Gastrocnemius medialis (tissue), 4 donors: ENCODE results near the gene MAPK11. TPM values are rescaled to one million over a fixed set of nuclear protein-coding genes. Genes with fewer than 3 reads are reported as not detected.
A peak's percentile ranks its signal among the peaks of the same experiment; 100 is the strongest.

Experiments used
- ATAC-seq, 2 donors: fragments of 150-250 bp; one replicate each; pipeline ENCODE4 v1.9.1; 2016
- DNase-seq, 2 donors: peaks; one replicate each; pipeline ENCODE4 v3.0.0-alpha.2; 2019
- H3K27ac ChIP-seq, 4 donors: fragments of 200-600 bp; sonication (generic); 1 replicate in 1 of 4; 2 replicates in 3 of 4; pipeline ENCODE4 v1.5.1; 2016 to 2018; ENCODE audit warnings: mild to moderate bottlenecking in 2 of 4, moderate library complexity in 1 of 4
- H3K27me3 ChIP-seq, 3 donors: fragments of 200-600 bp; sonication (generic) in 2 of 3; 1 replicate in 1 of 3; 2 replicates in 2 of 3; pipeline versions ENCODE4 v1.5.1 to v1.6.0; 2016 to 2019; ENCODE audit warnings: mild to moderate bottlenecking in 1 of 3, moderate library complexity in 1 of 3
- H3K36me3 ChIP-seq, 2 donors: fragments of 200-600 bp; sonication (generic) in 1 of 2; one replicate each; pipeline ENCODE4 v1.5.1; 2017 to 2018
- H3K4me1 ChIP-seq, 2 donors: fragments of 200-600 bp; sonication (generic) in 1 of 2; one replicate each; pipeline ENCODE4 v1.5.1; 2016 to 2017; ENCODE audit warnings: mild to moderate bottlenecking in 2 of 2
- H3K4me3 ChIP-seq, 4 donors: fragments of 200-600 bp; sonication (generic) in 3 of 4; 1 replicate in 1 of 4; 2 replicates in 3 of 4; pipeline ENCODE4 v1.5.1; 2016 to 2019; ENCODE audit warnings: mild to moderate bottlenecking in 2 of 4
- H3K9me3 ChIP-seq, 3 donors: fragments of 200-600 bp; sonication (generic) in 2 of 3; 1 replicate in 1 of 3; 2 replicates in 2 of 3; pipeline ENCODE4 v1.5.1; 2016 to 2019
- POLR2A ChIP-seq, 2 donors: fragments of 450-650 bp; IDR thresholded peaks; one replicate each; pipeline ENCODE4 v1.6.1; 2017; ENCODE audit warnings: antibody characterized with exemption in 2 of 2, mild to moderate bottlenecking in 2 of 2, moderate library complexity in 2 of 2
- in situ Hi-C, 4 donors: fragments of 200-750 bp; cut with MboI; loops; one replicate each; pipeline versions ENCODE4 v1.15.0 to v1.8.0; 2017; ENCODE audit warnings: low sequenced_read_pairs in 4 of 4
- intact Hi-C: fragments of 100-400 bp; cut with DNase I; formaldehyde crosslinking; loops from one replicate; pipeline ENCODE4 v1.15.1; 2023; ENCODE audit warnings: low total_unique reads
- total RNA-seq, 4 donors: library from RNA; depleted of rRNA; stranded (reverse); fragments of >200 nt; gene quantifications; one replicate each; pipeline versions ENCODE4 v1.1.0 to v1.2.3, GENCODE V29; 2016
- TF ChIP-seq, protein P1 (sequence below), 5 experiments: fragments of 450-650 bp in 3 of 5; fragments of 200-600 bp in 2 of 5; sonication (generic) in 2 of 5; IDR thresholded peaks in 4 of 5; conservative IDR thresholded peaks in 1 of 5; 1 replicate in 4 of 5; 2 replicates in 1 of 5; pipeline ENCODE4 v1.5.1; 2016 to 2019; ENCODE audit warnings: antibody characterized with exemption in 5 of 5, mild to moderate bottlenecking in 3 of 5, moderate library complexity in 3 of 5

Gene MAPK11
- total RNA-seq, 4 donors from 2014 or later, result 1.8 to 4.2 (median 3.4) TPM

DNA sequence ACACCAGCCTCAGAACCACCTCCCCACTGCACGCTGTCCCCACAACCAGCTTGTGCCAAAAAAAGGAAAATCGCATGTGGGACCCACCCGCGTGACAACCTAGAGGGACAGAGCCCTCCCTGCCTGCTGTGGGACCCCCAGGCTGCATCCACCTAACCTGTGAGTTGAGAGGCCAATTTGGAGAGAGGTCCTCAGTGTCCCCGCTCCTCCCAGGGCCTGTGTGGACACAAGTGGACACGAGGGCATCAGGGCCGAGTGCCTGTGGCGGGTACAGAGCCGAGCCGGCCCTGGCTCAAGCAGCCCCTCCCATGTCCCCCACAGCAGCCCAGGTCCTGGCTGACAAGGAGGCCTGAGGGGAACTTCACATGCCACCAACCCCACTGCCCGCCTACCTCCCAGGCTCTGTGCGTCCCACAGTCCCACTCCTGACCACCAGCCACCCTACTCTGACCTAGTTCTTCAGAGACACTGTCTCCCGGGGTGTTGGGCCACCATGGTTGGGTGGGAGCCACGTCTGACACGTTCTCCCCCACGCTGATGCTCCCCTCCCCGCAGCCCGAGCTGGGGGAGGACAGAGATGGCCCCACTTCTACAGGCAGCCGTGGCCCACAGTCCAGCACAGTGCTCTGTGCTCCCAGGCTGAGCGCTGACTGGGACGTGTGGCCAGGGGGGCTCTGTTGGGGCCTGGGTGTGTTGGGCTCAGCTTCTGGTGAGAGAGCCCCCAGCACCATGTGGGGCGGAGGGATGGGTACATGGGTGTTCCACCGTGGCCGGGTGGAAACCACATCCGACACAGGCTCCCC lies 50.2 kb downstream of the MAPK11 start:
- in situ Hi-C loops (no loop called here), intact Hi-C loops (no loop called here)
- Histone ChIP-seq H3K27ac (peak overlapping the region; percentile 51 to 67 (median 63)), H3K4me1 (no peaks in the 10 kb centered on the region), H3K9me3 (no peaks in the 10 kb centered on the region), H3K4me3 (no peak overlapping the region), H3K27me3 (no peaks in the 10 kb centered on the region), H3K36me3 (peaks cover 0 to 90% of the 10 kb centered on the region in 2 donors)
- DNase-seq (no peak), ATAC-seq (no peak)
- TF ChIP-seq, protein P1, sequence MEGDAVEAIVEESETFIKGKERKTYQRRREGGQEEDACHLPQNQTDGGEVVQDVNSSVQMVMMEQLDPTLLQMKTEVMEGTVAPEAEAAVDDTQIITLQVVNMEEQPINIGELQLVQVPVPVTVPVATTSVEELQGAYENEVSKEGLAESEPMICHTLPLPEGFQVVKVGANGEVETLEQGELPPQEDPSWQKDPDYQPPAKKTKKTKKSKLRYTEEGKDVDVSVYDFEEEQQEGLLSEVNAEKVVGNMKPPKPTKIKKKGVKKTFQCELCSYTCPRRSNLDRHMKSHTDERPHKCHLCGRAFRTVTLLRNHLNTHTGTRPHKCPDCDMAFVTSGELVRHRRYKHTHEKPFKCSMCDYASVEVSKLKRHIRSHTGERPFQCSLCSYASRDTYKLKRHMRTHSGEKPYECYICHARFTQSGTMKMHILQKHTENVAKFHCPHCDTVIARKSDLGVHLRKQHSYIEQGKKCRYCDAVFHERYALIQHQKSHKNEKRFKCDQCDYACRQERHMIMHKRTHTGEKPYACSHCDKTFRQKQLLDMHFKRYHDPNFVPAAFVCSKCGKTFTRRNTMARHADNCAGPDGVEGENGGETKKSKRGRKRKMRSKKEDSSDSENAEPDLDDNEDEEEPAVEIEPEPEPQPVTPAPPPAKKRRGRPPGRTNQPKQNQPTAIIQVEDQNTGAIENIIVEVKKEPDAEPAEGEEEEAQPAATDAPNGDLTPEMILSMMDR (IDR thresholded peaks at IDR 0.05 in 4 of 5, conservative IDR thresholded peaks at IDR 0.05 in 1 of 5), result no peak
- no peak for TF ChIP-seq POLR2A (IDR thresholded peaks at IDR 0.05)

DNA sequence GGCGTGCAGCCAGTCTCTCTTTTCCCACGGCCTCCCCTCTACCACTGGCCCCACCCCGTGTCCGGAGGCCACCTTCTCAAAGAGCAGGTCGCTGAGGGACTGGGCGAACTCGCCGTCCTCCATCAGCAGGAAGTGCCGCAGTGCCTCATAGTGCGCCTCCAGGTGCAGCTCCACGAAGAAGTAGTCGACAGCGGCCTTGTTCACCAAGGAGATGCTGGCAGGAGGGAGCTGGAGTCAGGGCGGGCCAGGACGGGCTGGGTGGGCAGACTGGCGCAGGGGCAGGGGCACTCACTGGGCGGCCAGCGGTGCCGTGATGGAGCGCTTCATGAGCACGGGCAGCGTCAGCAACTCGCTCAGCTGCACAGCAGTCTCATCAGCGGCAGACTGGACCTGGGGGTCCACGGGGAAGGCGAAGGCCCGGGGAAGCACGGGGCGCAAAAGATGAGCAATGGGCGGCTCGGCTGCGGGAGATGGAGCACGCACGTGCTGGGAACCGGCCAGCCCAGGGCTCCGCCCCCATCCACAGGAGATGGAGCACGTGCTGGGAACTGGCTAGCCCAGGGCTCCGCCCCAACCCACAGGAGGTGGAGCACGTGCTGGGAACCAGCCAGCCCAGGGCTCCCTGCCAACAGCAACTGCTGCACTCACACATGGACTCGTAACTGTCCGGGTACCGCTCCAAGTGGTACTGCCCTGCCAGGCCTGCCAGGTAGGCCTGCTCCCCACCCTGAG lies 51.0 kb downstream of the MAPK11 start:
- Histone ChIP-seq H3K4me1 (no peaks in the 10 kb centered on the region), H3K27ac (peak overlapping the region; percentile 51 to 67 (median 63)), H3K27me3 (no peaks in the 10 kb centered on the region), H3K4me3 (no peak overlapping the region), H3K9me3 (no peaks in the 10 kb centered on the region), H3K36me3 (peaks cover 0 to 90% of the 10 kb centered on the region in 2 donors)
- in situ Hi-C loops, result no loop called here
- intact Hi-C loops, result no loop called here
- TF ChIP-seq POLR2A (IDR thresholded peaks at IDR 0.05), result no peak
- TF ChIP-seq, protein P1 (IDR thresholded peaks at IDR 0.05 in 4 of 5, conservative IDR thresholded peaks at IDR 0.05 in 1 of 5), result no peak
- peak; percentile 68 to 80 for ATAC-seq
- DNase-seq, result peak; percentile 71 to 87

DNA sequence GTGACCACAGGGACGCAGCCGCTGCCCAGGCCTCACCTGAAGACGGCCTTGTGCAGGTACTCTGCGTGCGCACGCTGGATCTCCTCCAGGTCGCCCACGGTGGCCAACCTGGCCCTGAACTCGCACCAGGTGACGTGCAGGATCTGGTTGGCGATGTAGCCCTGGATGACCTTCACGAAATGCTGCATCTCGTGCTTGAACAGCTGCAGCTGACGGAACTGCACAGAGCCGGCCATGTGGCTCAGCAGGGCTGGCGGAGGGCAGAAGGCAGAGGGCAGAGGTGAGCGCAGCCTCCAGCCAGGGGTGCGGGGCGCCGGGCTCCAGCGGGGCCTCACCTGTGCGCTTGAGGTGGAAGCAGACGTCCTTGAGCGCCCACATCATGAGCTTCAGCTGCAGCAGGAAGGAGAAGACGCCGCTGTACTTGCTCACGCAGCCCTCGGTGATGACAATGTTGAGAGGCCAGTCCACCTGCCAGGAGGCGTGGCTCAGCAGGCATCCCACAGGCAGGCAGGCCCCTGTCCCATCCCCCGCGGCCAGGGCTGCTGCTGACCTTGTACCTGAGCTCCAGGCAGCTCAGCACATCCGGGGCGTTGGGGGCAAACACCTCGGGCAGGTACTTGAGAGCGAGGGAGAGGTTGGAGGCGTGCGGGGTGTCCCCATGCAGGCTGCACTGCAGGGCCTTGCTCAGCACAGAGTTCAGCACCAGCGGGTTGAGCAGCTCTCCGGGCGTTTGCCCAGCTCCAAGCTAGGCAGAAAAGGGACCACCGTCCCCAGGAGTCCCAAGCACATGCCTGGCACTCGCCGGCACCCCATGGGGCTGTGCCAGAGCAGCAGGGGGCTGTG lies 51.8 kb downstream of the MAPK11 start:
- peak overlapping the region; percentile 31 to 61 (median 46) for H3K27ac ChIP-seq
- intact Hi-C loops, result no loop called here
- in situ Hi-C loops, result no loop called here
- no peak overlapping the region for H3K4me3 ChIP-seq
- ATAC-seq (no peak), DNase-seq (no peak)
- H3K36me3 ChIP-seq, result peaks cover 0 to 90% of the 10 kb centered on the region in 2 donors
- no peaks in the 10 kb centered on the region for H3K4me1 ChIP-seq
- H3K27me3 ChIP-seq, result no peaks in the 10 kb centered on the region
- TF ChIP-seq, protein P1 (IDR thresholded peaks at IDR 0.05 in 4 of 5, conservative IDR thresholded peaks at IDR 0.05 in 1 of 5), result no peak
- TF ChIP-seq POLR2A (IDR thresholded peaks at IDR 0.05), result no peak
- H3K9me3 ChIP-seq, result no peaks in the 10 kb centered on the region

DNA sequence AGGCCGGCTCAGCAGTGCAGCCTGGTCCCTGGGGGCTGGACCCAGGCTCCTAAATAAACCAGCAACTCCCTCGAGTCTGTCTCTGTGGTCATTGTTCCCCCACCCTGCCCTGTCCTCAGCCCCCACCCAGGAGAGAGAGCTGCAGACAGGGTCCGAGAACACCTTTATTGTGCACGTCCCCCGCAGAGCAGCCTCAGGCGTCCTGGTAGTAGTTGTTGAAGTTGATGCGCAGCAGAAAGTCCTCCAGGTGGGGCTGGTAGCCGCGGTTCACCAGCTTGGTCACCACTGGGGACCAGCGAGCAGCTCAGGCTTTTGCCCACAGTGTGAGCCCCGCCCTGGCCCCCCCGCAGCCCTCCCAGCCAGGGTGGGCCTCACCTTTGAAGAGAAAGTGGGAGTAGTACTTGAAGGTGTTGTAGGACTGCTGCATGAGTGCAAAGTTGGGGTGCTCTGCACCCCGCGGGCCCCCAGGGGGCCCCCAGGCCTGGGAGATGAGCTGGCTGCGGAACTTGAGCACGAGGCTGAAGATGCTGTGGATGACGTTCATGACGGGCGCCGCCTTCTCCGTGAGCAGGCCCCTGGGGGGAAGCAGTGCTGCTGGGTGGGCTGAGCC lies 52.5 kb downstream of the MAPK11 start:
- Histone ChIP-seq H3K27me3 (no peaks in the 10 kb centered on the region), H3K27ac (no peak overlapping the region), H3K9me3 (no peaks in the 10 kb centered on the region), H3K4me1 (no peaks in the 10 kb centered on the region), H3K4me3 (no peak overlapping the region), H3K36me3 (peaks cover 0 to 87% of the 10 kb centered on the region in 2 donors)
- no peak for ATAC-seq
- in situ Hi-C loops (no loop called here), intact Hi-C loops (no loop called here)
- DNase-seq, result no peak
- TF ChIP-seq POLR2A (IDR thresholded peaks at IDR 0.05), result no peak
